ENCODE measurements around the gene LAMC2.

GRCh38 chr1:183251101-183251958 is 65.3 kb downstream of the LAMC2 start:
- TF ChIP-seq POLR2A (IDR thresholded peaks at IDR 0.05) (no peak), POLR2AphosphoS5 (IDR thresholded peaks at IDR 0.05) (no peak)
